22Rv1 (cell line): ENCODE results near the gene SLC7A9.
"Not testable (repeated sequence)": the region's sequence is repeated elsewhere in the genome, so short reads cannot be mapped to it uniquely, and the experiment has no call there.

Experiments
- H3K27ac ChIP-seq: fragments of 450-650 bp; 2 replicates; pipeline ENCODE4 v1.5.1; 2017
- ZFX ChIP-seq: fragments of 450-650 bp; IDR thresholded peaks from 2 replicates; pipeline ENCODE4 v1.6.1; 2017; ENCODE audit warnings: antibody characterized with exemption, borderline replicate concordance
- TF ChIP-seq, protein P1 (sequence below): fragments of 450-650 bp; IDR thresholded peaks from 2 replicates; pipeline ENCODE4 v1.5.1; 2017; ENCODE audit warnings: mild to moderate bottlenecking

The SLC7A9 gene

DNA sequence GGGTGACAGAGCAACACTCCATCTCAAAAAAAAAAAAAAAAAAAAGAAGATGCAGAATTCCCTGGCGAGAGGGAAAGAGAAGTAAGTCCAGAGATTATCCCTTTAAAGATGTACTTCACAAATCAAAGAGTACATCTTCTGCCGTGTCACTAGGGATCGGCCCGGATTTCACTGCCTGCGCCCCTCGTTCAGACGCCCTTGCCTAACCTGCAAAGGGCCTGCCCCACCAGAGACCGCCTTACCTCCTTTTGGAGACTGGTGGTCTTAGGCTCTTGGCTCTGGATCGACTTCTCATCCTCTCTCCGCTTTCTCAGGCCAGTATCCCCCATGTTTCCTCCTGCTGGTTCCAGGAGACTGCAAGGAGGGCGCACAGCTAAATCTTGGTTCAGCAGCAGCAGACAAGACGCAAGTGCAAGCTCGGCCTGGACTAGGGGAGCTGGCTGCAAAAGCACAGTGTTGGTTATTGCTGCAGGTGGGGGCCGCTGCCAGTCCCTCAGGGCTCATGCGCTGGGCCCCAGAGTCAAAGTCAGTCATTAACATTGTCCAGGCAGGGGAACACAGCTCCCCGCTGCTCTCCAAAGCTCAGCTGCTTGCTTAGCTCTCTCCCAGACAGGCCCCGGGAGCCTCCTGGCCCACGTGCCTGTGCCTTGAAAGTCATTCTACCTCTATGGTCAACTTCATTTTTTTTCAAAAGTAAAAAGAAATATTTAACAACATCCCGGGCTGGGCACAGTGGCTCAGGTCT is 1.2 kb downstream of the SLC7A9 start:
- TF ChIP-seq, protein P1, sequence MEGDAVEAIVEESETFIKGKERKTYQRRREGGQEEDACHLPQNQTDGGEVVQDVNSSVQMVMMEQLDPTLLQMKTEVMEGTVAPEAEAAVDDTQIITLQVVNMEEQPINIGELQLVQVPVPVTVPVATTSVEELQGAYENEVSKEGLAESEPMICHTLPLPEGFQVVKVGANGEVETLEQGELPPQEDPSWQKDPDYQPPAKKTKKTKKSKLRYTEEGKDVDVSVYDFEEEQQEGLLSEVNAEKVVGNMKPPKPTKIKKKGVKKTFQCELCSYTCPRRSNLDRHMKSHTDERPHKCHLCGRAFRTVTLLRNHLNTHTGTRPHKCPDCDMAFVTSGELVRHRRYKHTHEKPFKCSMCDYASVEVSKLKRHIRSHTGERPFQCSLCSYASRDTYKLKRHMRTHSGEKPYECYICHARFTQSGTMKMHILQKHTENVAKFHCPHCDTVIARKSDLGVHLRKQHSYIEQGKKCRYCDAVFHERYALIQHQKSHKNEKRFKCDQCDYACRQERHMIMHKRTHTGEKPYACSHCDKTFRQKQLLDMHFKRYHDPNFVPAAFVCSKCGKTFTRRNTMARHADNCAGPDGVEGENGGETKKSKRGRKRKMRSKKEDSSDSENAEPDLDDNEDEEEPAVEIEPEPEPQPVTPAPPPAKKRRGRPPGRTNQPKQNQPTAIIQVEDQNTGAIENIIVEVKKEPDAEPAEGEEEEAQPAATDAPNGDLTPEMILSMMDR, result no peak
- no peak for TF ChIP-seq ZFX
- no peak overlapping the region for H3K27ac ChIP-seq

DNA sequence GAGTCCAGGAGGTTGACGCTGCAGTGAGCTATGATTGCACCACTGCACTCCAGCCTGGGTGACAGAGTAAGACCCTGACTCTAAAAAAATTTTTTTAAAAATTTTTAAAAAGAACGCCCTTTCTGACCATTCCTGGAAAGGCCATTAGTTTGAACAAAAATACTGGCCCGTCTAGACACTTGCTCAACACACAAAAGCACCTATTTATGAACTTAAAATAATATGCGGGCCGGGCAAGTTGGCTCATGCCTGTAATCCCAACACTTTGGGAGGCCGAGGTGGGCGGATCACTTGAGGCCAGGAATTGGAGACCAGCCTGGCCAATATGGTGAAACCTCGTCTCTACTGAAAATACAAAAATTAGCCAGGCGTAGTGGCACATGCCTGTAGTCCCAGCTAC is 2.1 kb downstream of the SLC7A9 start:
- not testable (repeated sequence) for H3K27ac ChIP-seq

DNA sequence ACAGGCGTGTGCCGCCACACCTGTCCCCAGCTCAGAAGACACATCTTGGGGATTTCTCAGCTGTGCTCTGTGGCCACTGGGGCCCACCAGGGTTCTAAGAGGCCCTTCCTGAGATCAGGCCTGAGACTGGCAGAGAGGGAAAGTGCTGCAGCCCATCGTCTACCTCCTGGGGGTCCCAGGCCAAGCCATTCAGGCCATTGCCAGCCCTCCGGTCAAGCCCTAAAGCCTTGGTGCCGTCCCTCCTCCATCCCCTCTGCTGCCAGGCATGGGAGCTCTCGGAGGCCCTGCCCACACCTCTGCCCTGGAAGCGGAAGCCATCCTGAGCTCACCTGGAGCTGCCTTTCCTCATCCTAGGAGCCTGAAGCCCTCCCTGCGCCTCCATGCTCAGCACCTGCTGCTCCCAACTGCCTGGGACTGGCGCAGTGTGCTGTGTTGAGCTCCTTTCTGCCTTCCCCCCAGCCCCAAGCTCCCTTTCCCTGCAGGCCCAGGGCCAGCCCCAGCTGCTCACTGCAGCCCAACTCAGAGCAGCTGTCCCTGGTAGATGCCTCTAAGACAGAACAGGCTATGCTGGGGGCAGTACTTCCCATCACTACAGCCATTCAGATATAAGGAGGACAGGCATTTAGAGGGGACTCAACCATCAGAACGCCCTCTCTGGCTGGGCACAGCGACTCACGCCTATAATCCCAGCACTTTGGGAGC is 2.9 kb downstream of the SLC7A9 start:
- TF ChIP-seq ZFX, result no peak
- TF ChIP-seq, protein P1, result no peak
- H3K27ac ChIP-seq, result no peak overlapping the region

DNA sequence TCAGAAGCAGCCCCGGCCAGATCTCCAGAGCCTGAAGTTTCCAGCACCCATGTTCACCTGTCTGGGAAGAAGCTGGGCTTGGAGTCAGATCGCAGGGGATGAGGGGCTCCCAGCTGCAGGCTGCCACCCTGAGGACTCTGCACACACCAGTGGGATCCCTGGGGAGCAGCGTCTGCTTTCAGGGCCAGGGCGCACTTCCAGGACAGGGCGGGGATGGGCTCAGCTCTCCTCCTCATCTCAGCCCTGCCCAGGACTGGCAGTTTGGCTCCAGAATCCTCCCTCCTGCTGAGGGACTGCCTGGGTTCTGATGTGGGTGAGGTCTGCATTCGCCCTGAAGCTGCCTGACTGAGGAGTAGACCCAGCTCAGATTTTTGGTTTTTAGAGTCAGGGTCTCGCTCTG is 3.5 kb downstream of the SLC7A9 start:
- no peak overlapping the region for H3K27ac ChIP-seq
- TF ChIP-seq, protein P1, result no peak
- no peak for TF ChIP-seq ZFX

DNA sequence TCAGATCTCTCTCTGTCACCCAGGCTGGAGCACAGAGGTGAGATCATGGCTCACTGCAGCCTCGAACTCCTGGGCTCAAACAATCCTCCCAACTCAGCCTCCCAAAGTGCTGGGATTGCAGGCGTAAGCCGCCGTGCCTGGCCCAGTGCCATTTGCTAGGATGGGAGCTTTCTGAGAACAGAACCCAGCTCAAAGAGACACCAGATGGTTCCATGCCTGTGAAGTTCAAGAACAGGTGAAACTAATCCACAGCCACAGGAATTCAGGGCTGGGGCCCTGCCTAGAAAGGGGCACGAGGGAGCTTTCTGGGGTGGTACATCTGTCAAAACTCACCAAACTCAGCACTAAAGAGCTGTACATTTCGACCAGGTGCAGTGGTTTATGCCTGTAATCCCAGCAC is 4.2 kb downstream of the SLC7A9 start:
- TF ChIP-seq, protein P1, result no peak
- TF ChIP-seq ZFX, result no peak
- no peak overlapping the region for H3K27ac ChIP-seq

DNA sequence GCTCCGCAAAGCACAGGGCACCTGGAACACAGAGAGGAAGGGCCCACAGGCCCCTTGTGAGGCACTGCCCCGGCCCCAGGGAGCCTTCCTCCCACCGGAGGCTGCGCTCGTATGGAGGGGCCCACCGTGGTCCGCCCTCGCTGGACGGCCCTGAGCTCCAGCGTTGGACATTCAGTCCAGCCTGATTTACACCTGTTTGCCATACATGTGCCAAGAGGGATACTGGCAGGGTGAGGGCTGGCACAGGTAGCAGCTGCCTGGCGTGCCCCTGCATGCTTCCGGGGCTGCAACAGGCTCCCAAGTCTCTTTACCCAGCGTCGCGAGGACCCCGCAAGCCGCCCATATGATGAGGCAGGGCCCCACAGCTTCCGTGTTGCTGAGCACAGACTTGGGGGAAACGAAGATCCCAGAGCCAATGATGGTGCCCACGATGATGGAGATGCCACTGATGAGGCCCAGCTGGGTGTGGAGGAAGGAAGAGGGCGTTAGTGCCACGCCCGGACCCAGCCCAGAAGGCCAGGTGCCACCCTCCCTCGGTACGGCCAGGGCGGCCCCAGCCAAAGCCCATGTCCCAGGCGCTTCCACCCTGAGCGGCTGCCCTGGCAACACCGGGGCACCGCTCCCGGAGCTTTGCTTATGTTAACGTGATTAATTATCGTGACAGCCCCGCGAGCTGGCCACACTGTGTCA is 5.1 kb downstream of the SLC7A9 start:
- no peak overlapping the region for H3K27ac ChIP-seq
- no peak for TF ChIP-seq ZFX
- TF ChIP-seq, protein P1, result no peak

DNA sequence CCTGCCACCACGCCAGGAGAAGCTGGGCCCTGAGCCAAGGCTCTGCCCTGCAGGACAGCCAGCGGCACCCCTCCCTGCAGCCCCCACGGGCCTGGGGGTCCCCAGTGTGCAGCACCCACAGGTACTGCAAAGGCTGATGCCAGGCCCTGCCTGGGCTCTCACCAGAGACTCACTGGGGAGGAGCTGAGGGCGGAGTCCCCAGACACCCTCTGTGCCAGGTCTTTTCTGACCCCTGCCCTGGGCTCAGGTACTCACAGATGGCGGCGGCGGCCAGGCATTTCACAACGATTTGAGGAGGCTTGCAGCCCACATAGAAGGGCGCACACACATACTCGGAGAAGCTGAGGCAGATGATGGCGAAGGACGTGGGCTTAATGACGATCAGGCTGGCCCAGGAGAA is 5.7 kb downstream of the SLC7A9 start:
- no peak for TF ChIP-seq ZFX
- TF ChIP-seq, protein P1, result no peak
- no peak overlapping the region for H3K27ac ChIP-seq
